K562 (cell line): Measurements from ENCODE around the gene BLM. TPM values are rescaled to one million over a fixed set of nuclear protein-coding genes. Genes with fewer than 3 reads are reported as not detected.
A peak's percentile ranks its signal among the peaks of the same experiment; 100 is the strongest.

Experiments
- ADNP ChIP-seq: fragments of 200-800 bp; sonication (Bioruptor generic); IDR thresholded peaks from 2 replicates; pipeline ENCODE4 v1.6.1; 2016; ENCODE audit warnings: missing genetic modification characterization, missing compliant biosample characterization
- ATF3 ChIP-seq, 2 experiments: fragments of 450-650 bp in 1 of 2; sonication (generic) in 1 of 2; formaldehyde crosslinking in 1 of 2; IDR thresholded peaks in 1 of 2; conservative IDR thresholded peaks in 1 of 2; 2 replicates each; pipeline versions ENCODE4 v1.6.1 to v1.8.1; 2016 to 2023; ENCODE audit warnings: mild to moderate bottlenecking in 2 of 2, moderate library complexity in 2 of 2, inconsistent platforms in 1 of 2, missing genetic modification reagents in 1 of 2
- DPF2 ChIP-seq: fragments of 450-650 bp; IDR thresholded peaks from 2 replicates; pipeline ENCODE4 v1.6.1; 2016
- ELF4 ChIP-seq: fragments of 450-650 bp; formaldehyde crosslinking; IDR thresholded peaks from 2 replicates; pipeline ENCODE4 v1.4.0; 2022; ENCODE audit warnings: missing genetic modification characterization
- FOXK1 ChIP-seq: sonication (generic); formaldehyde crosslinking; IDR thresholded peaks from 2 replicates; pipeline ENCODE4 v1.8.0; 2022; ENCODE audit warnings: missing genetic modification reagents, mild to moderate bottlenecking, borderline replicate concordance
- KLF10 ChIP-seq: fragments of 250-450 bp; sonication (Bioruptor Pico); IDR thresholded peaks from 2 replicates; pipeline ENCODE4 v1.6.1; 2021; ENCODE audit warnings: matching md5 sums
- MECOM ChIP-seq: fragments of 250-450 bp; sonication (Bioruptor Pico); IDR thresholded peaks from 2 replicates; pipeline ENCODE4 v1.8.0; 2022; ENCODE audit warnings: inconsistent platforms
- MLX ChIP-seq, 2 experiments: fragments of 450-650 bp in 1 of 2; sonication (generic) in 1 of 2; formaldehyde crosslinking; conservative IDR thresholded peaks; 2 replicates each; pipeline versions ENCODE4 v1.4.0 to v1.8.1; 2020 to 2022; ENCODE audit warnings: mild to moderate bottlenecking in 1 of 2, missing genetic modification reagents in 1 of 2
- MTA2 ChIP-seq: fragments of 450-650 bp; IDR thresholded peaks from 2 replicates; pipeline ENCODE4 v1.6.1; 2016; ENCODE audit warnings: low read depth
- NCOA4 ChIP-seq: fragments of 450-650 bp; IDR thresholded peaks from 2 replicates; pipeline ENCODE4 v1.6.1; 2018; ENCODE audit warnings: mild to moderate bottlenecking; ENCODE audit not compliant: partially characterized antibody
- NR2C2 ChIP-seq, 2 experiments: fragments of 200-800 bp in 1 of 2; sonication (Bioruptor generic) in 1 of 2; sonication (generic) in 1 of 2; formaldehyde crosslinking in 1 of 2; IDR thresholded peaks; 2 replicates each; pipeline versions ENCODE4 v1.6.1 to v1.8.0; 2016 to 2022; ENCODE audit warnings: mild to moderate bottlenecking in 1 of 2, missing compliant biosample characterization in 1 of 2, missing genetic modification characterization in 1 of 2, missing genetic modification reagents in 1 of 2
- SMARCA4 ChIP-seq: fragments of 450-650 bp; IDR thresholded peaks from 2 replicates; pipeline ENCODE4 v1.6.1; 2016
- SMC3 ChIP-seq: conservative IDR thresholded peaks from 2 replicates; pipeline ENCODE4 v1.6.1; 2011; ENCODE audit warnings: low read depth, low read length, improper control_type of control experiment; ENCODE audit not compliant: insufficient read depth
- TAF9B ChIP-seq: fragments of 450-650 bp; IDR thresholded peaks from 2 replicates; pipeline ENCODE4 v1.6.1; 2018; ENCODE audit warnings: mild to moderate bottlenecking; ENCODE audit not compliant: partially characterized antibody
- TBP ChIP-seq: optimal IDR thresholded peaks from 2 replicates; pipeline ENCODE3; 2011; ENCODE audit warnings: low read depth, low read length, improper control_type of control experiment
- TFE3 ChIP-seq: fragments of 450-650 bp; formaldehyde crosslinking; IDR thresholded peaks from 2 replicates; pipeline ENCODE4 v1.4.0; 2020; ENCODE audit warnings: mild to moderate bottlenecking, mixed read lengths
- THRA ChIP-seq: fragments of 450-650 bp; IDR thresholded peaks from 2 replicates; pipeline ENCODE4 v1.6.1; 2017; ENCODE audit warnings: mild to moderate bottlenecking, moderate library complexity
- ZFP1 ChIP-seq: fragments of 450-650 bp; formaldehyde crosslinking; IDR thresholded peaks from 2 replicates; pipeline ENCODE4 v1.4.0; 2020; ENCODE audit warnings: mild to moderate bottlenecking, mixed read lengths
- ZNF12 ChIP-seq: sonication (generic); formaldehyde crosslinking; IDR thresholded peaks from 2 replicates; pipeline ENCODE4 v1.4.0; 2020; ENCODE audit warnings: mild to moderate bottlenecking, missing genetic modification reagents
- polyA plus RNA-seq, 8 experiments: library from polyadenylated mRNA; depleted of rRNA in 4 of 8; stranded (reverse) in 5 of 8; unstranded in 3 of 8; fragments of >200 nt; fragmentation: Nextera tagmentation in 2 of 8; fragmentation: Illumina TruSeq in 1 of 8; extraction: Ambion mirVana in 2 of 8; extraction: Trizol in 1 of 8; gene quantifications; 2 replicates each; pipeline versions ENCODE4 v1.2.1 to v1.2.3, GENCODE V29; 2011 to 2014; ENCODE audit warnings: inconsistent platforms in 1 of 8, missing spikeins in 1 of 8
- total RNA-seq, 7 experiments: library from RNA; depleted of rRNA in 6 of 7; stranded (reverse); fragments of >200 nt in 6 of 7; fragmentation: Illumina TruSeq in 2 of 7; extraction: Trizol in 2 of 7; gene quantifications; 2 replicates each; pipeline versions ENCODE4 v1.2.1 to v1.2.3, GENCODE V29; 2011 to 2021; ENCODE audit warnings: low replicate concordance in 1 of 7

Gene BLM
- total and polyA plus RNA-seq, 9 of the 15 experiments (the other 6 are each of a cell fraction or from before 2014, with no cell fraction given), result 21.0 to 56.0 (median 43.9) TPM

GRCh38 chr15:90716976-90717821, at the start of gene BLM (continued):
- no peak; the same call in 1 of the 2 replicates for TF ChIP-seq ATF3 (IDR thresholded peaks at IDR 0.05)
- no peak for TF ChIP-seq ATF3 (CRISPR knock-in tag; conservative IDR thresholded peaks at IDR 0.05)
- TF ChIP-seq NR2C2 (CRISPR knock-in tag; IDR thresholded peaks at IDR 0.05), result no peak
- no peak for TF ChIP-seq NR2C2 (tag; IDR thresholded peaks at IDR 0.05)
- TF ChIP-seq NCOA4, result no peak
- TF ChIP-seq MTA2, result no peak
- no peak for TF ChIP-seq THRA
- peak; percentile 41; the same call in 1 of the 2 replicates for TF ChIP-seq MECOM (CRISPR knock-in tag)
- no peak for TF ChIP-seq MLX (CRISPR knock-in tag; conservative IDR thresholded peaks at IDR 0.05)
- no peak for TF ChIP-seq ELF4
- TF ChIP-seq ADNP (tag), result no peak
- TF ChIP-seq SMC3, result no peak
- no peak for TF ChIP-seq TFE3 (CRISPR knock-in tag)
- no peak for TF ChIP-seq SMARCA4
- no peak for TF ChIP-seq FOXK1 (CRISPR knock-in tag)
- no peak for TF ChIP-seq ZFP1 (CRISPR knock-in tag)
- peak; percentile 81 for TF ChIP-seq TBP
- no peak for TF ChIP-seq ZNF12 (CRISPR knock-in tag)
- no peak for TF ChIP-seq KLF10 (CRISPR knock-in tag)
- peak; percentile 54 for TF ChIP-seq TAF9B
- no peak for TF ChIP-seq DPF2
